Neuronal stem cell (in vitro differentiated cells): ENCODE results near the gene HDAC1.
A peak's percentile ranks its signal among the peaks of the same experiment; 100 is the strongest.

Experiments
- DNase-seq: peaks from one replicate; pipeline ENCODE4 v3.0.0-alpha.2; 2013; ENCODE audit warnings: low spot score
- H2AFZ ChIP-seq: one replicate; pipeline ENCODE4 v1.6.1; 2013; ENCODE audit warnings: mild to moderate bottlenecking, low read length, inconsistent platforms
- H2AK5ac ChIP-seq: 2 replicates; pipeline ENCODE4 v1.6.1; 2013; ENCODE audit warnings: low read depth, mild to moderate bottlenecking, inconsistent platforms, low read length, moderate library complexity, mixed read lengths
- H2BK120ac ChIP-seq: 2 replicates; pipeline ENCODE4 v1.6.1; 2013; ENCODE audit warnings: low read depth, mild to moderate bottlenecking, inconsistent platforms, low read length, moderate library complexity, mixed read lengths
- H2BK12ac ChIP-seq: one replicate; pipeline ENCODE4 v1.6.1; 2013; ENCODE audit warnings: low read length, inconsistent platforms
- H2BK15ac ChIP-seq: 2 replicates; pipeline ENCODE4 v1.6.1; 2013; ENCODE audit warnings: mild to moderate bottlenecking, low read length, inconsistent platforms, mixed read lengths
- H2BK5ac ChIP-seq: one replicate; pipeline ENCODE4 v1.6.1; 2013; ENCODE audit warnings: inconsistent platforms, mild to moderate bottlenecking, low read length, moderate library complexity
- H3K14ac ChIP-seq: one replicate; pipeline ENCODE4 v1.6.1; 2013; ENCODE audit warnings: low read length, inconsistent platforms
- H3K18ac ChIP-seq: 2 replicates; pipeline ENCODE4 v1.6.1; 2013; ENCODE audit warnings: low read length, inconsistent platforms
- H3K23ac ChIP-seq: 2 replicates; pipeline ENCODE4 v1.6.1; 2013; ENCODE audit warnings: low read depth, mild to moderate bottlenecking, mixed read lengths, low read length, inconsistent platforms; ENCODE audit not compliant: poor library complexity
- H3K27ac ChIP-seq: replicated peaks from 3 replicates; pipeline ENCODE4 v1.5.1; 2013; ENCODE audit warnings: low read length, inconsistent platforms
- H3K27me3 ChIP-seq, 3 experiments: 2 replicates each; pipeline ENCODE4 v1.6.1; 2013; ENCODE audit warnings: low read length in 3 of 3, mild to moderate bottlenecking in 2 of 3, inconsistent platforms in 1 of 3, low read depth in 1 of 3, mixed read lengths in 1 of 3, moderate library complexity in 1 of 3; ENCODE audit not compliant: control insufficient read depth in 3 of 3, insufficient read depth in 3 of 3
- H3K36me3 ChIP-seq, 2 donors: replicated peaks in 1 of 2; 2 replicates each; pipeline ENCODE4 v1.6.1; 2013; ENCODE audit warnings: low read length in 2 of 2; ENCODE audit not compliant: control insufficient read depth in 2 of 2, insufficient read depth in 2 of 2
- H3K4ac ChIP-seq: 2 replicates; pipeline ENCODE4 v1.6.1; 2013; ENCODE audit warnings: inconsistent platforms, mild to moderate bottlenecking, low read length, moderate library complexity
- H3K4me1 ChIP-seq, 2 donors: 1 replicate in 1 of 2; 2 replicates in 1 of 2; pipeline ENCODE4 v1.6.1; 2013; ENCODE audit warnings: low read length in 2 of 2, low read depth in 1 of 2; ENCODE audit not compliant: control insufficient read depth in 2 of 2, insufficient read depth in 1 of 2
- H3K4me2 ChIP-seq: one replicate; pipeline ENCODE4 v1.6.1; 2013; ENCODE audit warnings: mild to moderate bottlenecking, low read length, inconsistent platforms; ENCODE audit not compliant: insufficient read depth, poor library complexity, severe bottlenecking
- H3K4me3 ChIP-seq, 2 donors: 2 replicates each; pipeline ENCODE4 v1.5.1; 2013; ENCODE audit warnings: low read length in 2 of 2, mild to moderate bottlenecking in 2 of 2, inconsistent platforms in 1 of 2, moderate library complexity in 1 of 2
- H3K79me1 ChIP-seq: one replicate; pipeline ENCODE4 v1.6.1; 2013; ENCODE audit warnings: low read depth, mild to moderate bottlenecking, inconsistent platforms, low read length, moderate library complexity
- H3K9ac ChIP-seq: one replicate; pipeline ENCODE4 v1.6.1; 2013; ENCODE audit warnings: mild to moderate bottlenecking, low read depth, low read length, inconsistent platforms; ENCODE audit not compliant: poor library complexity
- H3K9me3 ChIP-seq, 2 donors: replicated peaks in 1 of 2; 2 replicates each; pipeline versions ENCODE3 to v1.6.1; 2013; ENCODE audit warnings: low read length in 2 of 2, mild to moderate bottlenecking in 2 of 2, inconsistent platforms in 1 of 2, low read depth in 1 of 2, mixed read lengths in 1 of 2, moderate library complexity in 1 of 2; ENCODE audit not compliant: control insufficient read depth in 2 of 2, insufficient read depth in 1 of 2
- H4K8ac ChIP-seq: one replicate; pipeline ENCODE4 v1.6.1; 2013; ENCODE audit warnings: low read depth, mild to moderate bottlenecking, inconsistent platforms, low read length, moderate library complexity
- H4K91ac ChIP-seq: one replicate; pipeline ENCODE4 v1.6.1; 2013; ENCODE audit warnings: low read length, low read depth, mild to moderate bottlenecking, inconsistent platforms; ENCODE audit not compliant: poor library complexity
- WGBS, 2 donors: extraction: QIAGEN DNeasy Blood & Tissue Kit; methylation state at CpG; one replicate each; pipeline ENCODE4 v1.1.7; 2013; ENCODE audit warnings: missing lambda C conversion rate in 2 of 2, mixed read lengths in 1 of 2; ENCODE audit not compliant: insufficient read length in 2 of 2, insufficient replicate concordance in 1 of 2; ENCODE audit errors: extremely low coverage in 2 of 2; 5-methylcytosine and 5-hydroxymethylcytosine counted together

The HDAC1 gene

GRCh38 chr1:32318127-32318869 lies 26.4 kb downstream of the HDAC1 start:
- no peak overlapping the region for H2BK5ac ChIP-seq
- DNase-seq = no peak
- no CpG with 5 or more reads among the region's 10 CpGs for WGBS, 2 donors
- H2BK15ac ChIP-seq = no peak overlapping the region
- no peaks in the 10 kb centered on the region for H3K4me1 ChIP-seq
- no peak overlapping the region for H4K8ac ChIP-seq
- peaks cover 6 to 61% of the 10 kb centered on the region in 2 donors for H3K36me3 ChIP-seq
- H3K79me1 ChIP-seq = peaks cover 2% of the 10 kb centered on the region
- no peak overlapping the region for H3K23ac ChIP-seq
- no peak overlapping the region for H3K14ac ChIP-seq
- no peak overlapping the region for H3K18ac ChIP-seq
- no peaks in the 10 kb centered on the region for H3K27me3 ChIP-seq
- no peak overlapping the region for H3K27ac ChIP-seq
- no peak overlapping the region for H2AFZ ChIP-seq
- H3K4ac ChIP-seq = no peak overlapping the region
- H2AK5ac ChIP-seq = no peak overlapping the region
- H3K9ac ChIP-seq = no peak overlapping the region
- no peak overlapping the region for H3K4me3 ChIP-seq
- no peak overlapping the region for H2BK12ac ChIP-seq
- no peaks in the 10 kb centered on the region for H3K9me3 ChIP-seq
- H2BK120ac ChIP-seq = no peak overlapping the region
- H3K4me2 ChIP-seq = no peak overlapping the region
- no peak overlapping the region for H4K91ac ChIP-seq

GRCh38 chr1:32321712-32322291 lies 29.9 kb downstream of the HDAC1 start:
- Histone ChIP-seq H4K8ac (no peak overlapping the region), H3K27ac (no peak overlapping the region)

GRCh38 chr1:32327204-32327603 lies 35.3 kb downstream of the HDAC1 start:
- Histone ChIP-seq H2AK5ac (no peak overlapping the region), H2BK12ac (no peak overlapping the region), H3K14ac (no peak overlapping the region), H3K9ac (no peak overlapping the region), H2BK15ac (no peak overlapping the region), H3K18ac (no peak overlapping the region), H3K9me3 (peaks cover 0 to 2% of the 10 kb centered on the region in 2 donors), H3K4ac (no peak overlapping the region), H2BK5ac (no peak overlapping the region), H3K4me1 (no peaks in the 10 kb centered on the region), H3K4me3 (no peak overlapping the region), H2AFZ (no peak overlapping the region), H3K27me3 (no peaks in the 10 kb centered on the region), H4K91ac (no peak overlapping the region), H4K8ac (no peak overlapping the region), H3K79me1 (no peaks in the 10 kb centered on the region), H3K36me3 (peaks cover 41 to 87% of the 10 kb centered on the region in 2 donors), H3K4me2 (no peak overlapping the region), H3K27ac (no peak overlapping the region), H3K23ac (peak overlapping the region; percentile 68), H2BK120ac (no peak overlapping the region)
- DNase-seq = no peak
- no CpG with 5 or more reads among the region's 11 CpGs for WGBS, 2 donors

More at GRCh38 chr1:32321712-32322291, 29.9 kb downstream of the HDAC1 start:
- no peak overlapping the region for H2AK5ac ChIP-seq
- no peak overlapping the region for H3K4me2 ChIP-seq
- no peak overlapping the region for H3K4ac ChIP-seq
- no peaks in the 10 kb centered on the region for H3K4me1 ChIP-seq
- H3K9ac ChIP-seq = no peak overlapping the region
- no peak overlapping the region for H2AFZ ChIP-seq
- no peak overlapping the region for H3K23ac ChIP-seq
- H2BK5ac ChIP-seq = no peak overlapping the region
- no peaks in the 10 kb centered on the region for H3K9me3 ChIP-seq
- WGBS, 2 donors = no CpG with 5 or more reads among the region's 5 CpGs
- H3K27me3 ChIP-seq = no peaks in the 10 kb centered on the region
- no peaks in the 10 kb centered on the region for H3K79me1 ChIP-seq
- no peak overlapping the region for H3K4me3 ChIP-seq
- H4K91ac ChIP-seq = no peak overlapping the region
- H3K36me3 ChIP-seq = peaks cover 5 to 79% of the 10 kb centered on the region in 2 donors
- no peak overlapping the region for H3K14ac ChIP-seq
- H2BK120ac ChIP-seq = no peak overlapping the region
- H2BK12ac ChIP-seq = no peak overlapping the region
- no peak overlapping the region for H3K18ac ChIP-seq
- DNase-seq = no peak
- H2BK15ac ChIP-seq = no peak overlapping the region

GRCh38 chr1:32329931-32330466 lies 38.1 kb downstream of the HDAC1 start:
- no peak overlapping the region for H2AFZ ChIP-seq
- H3K14ac ChIP-seq = no peak overlapping the region
- DNase-seq = no peak
- H2BK15ac ChIP-seq = no peak overlapping the region
- no peak overlapping the region for H4K8ac ChIP-seq
- H4K91ac ChIP-seq = no peak overlapping the region
- H3K79me1 ChIP-seq = peaks cover 2% of the 10 kb centered on the region
- no peaks in the 10 kb centered on the region for H3K27me3 ChIP-seq
- no peak overlapping the region for H2AK5ac ChIP-seq
- no peak overlapping the region for H3K27ac ChIP-seq
- WGBS, 2 donors = no CpG with 5 or more reads among the region's 4 CpGs
- H3K36me3 ChIP-seq = peaks cover 61 to 95% of the 10 kb centered on the region in 2 donors
- H3K18ac ChIP-seq = no peak overlapping the region
- H3K4ac ChIP-seq = no peak overlapping the region
- peaks cover 0 to 2% of the 10 kb centered on the region in 2 donors for H3K9me3 ChIP-seq
- no peak overlapping the region for H3K9ac ChIP-seq
- H2BK12ac ChIP-seq = no peak overlapping the region
- no peak overlapping the region for H2BK5ac ChIP-seq
- no peak overlapping the region for H2BK120ac ChIP-seq
- H3K23ac ChIP-seq = no peak overlapping the region
- H3K4me2 ChIP-seq = no peak overlapping the region
- H3K4me3 ChIP-seq = no peak overlapping the region
- H3K4me1 ChIP-seq = peaks cover 10 to 11% of the 10 kb centered on the region in 2 donors
